HG03342 (cell line): Measurements from ENCODE around the gene DMAP1.

Source experiments
- ATAC-seq: cut with Tn5 transposase; IDR thresholded peaks from one replicate; pipeline ENCODE4 v1.9.1; 2021; ENCODE audit warnings: mild to moderate bottlenecking, moderate library complexity; ENCODE audit not compliant: unreplicated experiment

DMAP1 gene

GRCh38 chr1:44227211-44227610, 13.9 kb downstream of the DMAP1 start:
- ATAC-seq, result no peak

GRCh38 chr1:44228218-44228617, 14.9 kb downstream of the DMAP1 start:
- ATAC-seq, result no peak

DNA sequence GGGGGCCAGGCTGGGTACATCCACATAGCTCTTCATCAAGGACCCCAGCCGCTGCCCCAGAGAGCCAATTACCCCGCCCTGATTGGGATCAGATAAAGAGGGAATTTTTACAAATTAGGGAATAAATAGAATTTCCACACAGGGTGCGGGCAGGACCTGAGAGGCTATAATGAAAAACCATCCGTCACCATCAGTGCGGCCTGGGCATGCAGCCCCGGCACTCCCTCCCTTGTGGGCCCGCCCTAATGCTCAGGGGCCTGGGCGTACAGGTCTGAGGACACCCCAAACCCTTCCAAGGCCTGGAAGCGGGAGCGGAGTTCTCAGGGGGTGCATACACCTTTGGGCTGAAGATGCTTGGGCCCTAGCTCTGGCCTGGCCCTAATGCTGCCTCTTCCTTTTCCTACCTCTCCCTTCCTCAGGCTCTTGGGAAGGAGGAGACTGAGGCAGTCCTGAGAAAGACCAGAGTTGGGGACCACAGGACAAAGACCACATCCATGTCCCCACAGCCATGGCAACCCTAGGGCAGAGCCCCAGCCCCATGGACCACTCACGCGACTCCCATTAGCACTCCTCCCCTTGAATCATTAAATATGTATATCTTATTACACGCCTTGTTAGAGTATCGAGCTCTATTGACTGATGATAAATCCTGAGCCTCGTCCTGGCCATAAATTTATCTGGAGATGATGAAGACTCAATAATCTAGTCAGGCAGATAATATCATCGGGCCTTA, 16.3 kb downstream of the DMAP1 start:
- no peak for ATAC-seq

DNA sequence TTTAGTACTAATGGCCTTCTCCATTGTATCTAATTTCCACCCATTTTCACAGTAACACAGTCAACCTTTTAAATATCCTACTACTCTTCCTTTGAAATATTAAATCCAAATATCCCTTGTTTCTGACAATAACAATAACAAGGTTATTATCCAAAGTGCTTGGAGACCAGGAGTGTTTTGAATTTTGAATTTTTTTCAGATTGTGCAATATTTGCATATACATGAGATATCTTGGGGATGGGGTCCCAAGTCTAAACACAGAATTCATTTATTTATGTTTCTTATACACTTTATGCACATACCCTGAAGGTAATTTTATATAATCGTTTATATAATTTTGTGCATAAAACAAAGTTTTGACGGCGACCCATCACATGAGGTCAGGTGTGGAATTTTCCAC, 17.5 kb downstream of the DMAP1 start:
- ATAC-seq, result no peak

GRCh38 chr1:44233593-44233992, 20.3 kb downstream of the DMAP1 start:
- ATAC-seq, result no peak

DNA sequence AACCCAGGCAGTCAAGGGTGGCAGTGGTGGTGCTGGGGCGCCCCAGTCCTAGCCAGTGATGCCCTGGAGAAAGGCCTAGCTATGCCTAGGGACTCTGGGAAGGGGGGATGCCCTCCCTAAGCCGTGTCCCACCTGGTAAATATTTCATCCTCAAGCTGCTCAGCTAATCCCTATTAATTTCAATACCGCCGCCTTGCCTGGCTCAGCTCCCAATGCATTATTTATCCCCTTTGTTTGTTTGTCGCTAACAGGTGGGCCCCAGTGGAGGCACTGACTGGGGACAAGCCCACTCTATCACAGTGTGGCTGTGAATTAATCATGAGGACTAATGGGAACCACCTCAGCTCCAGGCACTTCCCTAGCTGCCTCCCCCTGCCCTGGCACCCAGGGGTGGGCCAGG, 22.5 kb downstream of the DMAP1 start:
- ATAC-seq, result no peak

GRCh38 chr1:44236490-44237272, 23.4 kb downstream of the DMAP1 start:
- ATAC-seq, result no peak

DNA sequence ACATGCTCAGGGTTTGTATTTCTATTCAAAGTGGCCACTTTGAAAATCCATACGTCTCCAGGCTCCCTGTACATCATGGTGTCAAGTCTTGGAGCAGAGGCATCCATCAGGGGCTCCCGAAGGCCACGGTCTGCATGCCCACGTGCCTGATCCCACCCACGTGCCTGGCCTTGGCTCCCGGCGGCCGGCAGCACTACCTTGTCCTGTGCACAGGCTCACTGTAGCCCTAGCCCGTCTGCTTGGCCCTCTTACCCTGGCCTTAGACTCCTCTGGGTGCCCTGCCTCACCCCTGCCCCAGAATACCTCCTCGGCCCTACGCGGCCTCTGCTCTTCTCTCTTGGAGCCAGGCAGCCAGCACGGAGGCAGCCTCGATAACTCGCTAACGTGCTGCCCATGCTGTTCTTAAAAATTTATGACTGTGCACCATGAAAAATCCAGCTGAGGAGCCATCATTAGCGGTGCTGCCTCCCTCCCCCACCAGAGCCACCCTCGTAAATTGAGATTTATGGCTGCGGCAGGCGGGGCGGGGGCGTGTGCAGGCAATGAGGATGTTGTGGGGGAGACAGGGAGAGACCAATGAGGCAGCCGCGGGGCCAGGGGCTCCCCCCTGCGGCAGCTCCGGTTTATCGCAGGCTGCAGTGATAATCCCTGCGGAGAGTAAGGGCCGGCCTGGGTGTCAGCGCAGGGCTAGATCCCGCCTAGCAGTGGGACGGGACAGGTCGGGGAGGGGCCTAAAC, 24.6 kb downstream of the DMAP1 start:
- peak; percentile 57 for ATAC-seq

GRCh38 chr1:44238660-44239059, 25.4 kb downstream of the DMAP1 start:
- no peak for ATAC-seq

DNA sequence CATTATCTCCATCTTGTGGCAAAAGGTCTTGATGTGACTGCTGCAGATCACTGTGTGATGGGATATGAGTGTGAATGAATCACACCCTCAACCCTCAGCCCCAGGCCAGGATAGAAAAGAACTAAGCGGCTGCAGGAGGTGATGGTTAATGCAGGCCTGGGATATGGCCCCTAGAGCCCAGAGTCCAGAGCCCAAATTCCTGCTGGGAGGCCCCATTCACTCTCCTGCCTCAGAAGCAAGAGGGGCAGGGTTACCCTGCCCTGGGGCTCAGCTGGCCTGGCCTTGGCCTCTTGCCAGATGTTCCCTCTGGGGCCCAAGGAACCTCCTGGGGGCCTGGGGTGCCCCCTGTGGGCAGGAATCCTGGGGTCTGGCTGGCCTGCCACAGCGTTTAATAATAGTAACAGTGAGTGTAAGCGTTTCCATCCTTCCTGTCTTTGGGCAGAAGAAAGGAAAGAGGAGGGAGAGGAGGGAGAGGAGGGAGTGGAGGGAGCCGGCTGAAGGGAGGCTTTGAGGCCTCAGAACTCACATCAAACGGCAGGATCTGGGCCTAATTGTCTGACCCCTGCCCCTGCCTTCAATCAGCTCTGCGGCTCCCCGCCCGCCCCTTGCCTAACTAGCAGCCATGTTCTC, 26.2 kb downstream of the DMAP1 start:
- no peak for ATAC-seq

DNA sequence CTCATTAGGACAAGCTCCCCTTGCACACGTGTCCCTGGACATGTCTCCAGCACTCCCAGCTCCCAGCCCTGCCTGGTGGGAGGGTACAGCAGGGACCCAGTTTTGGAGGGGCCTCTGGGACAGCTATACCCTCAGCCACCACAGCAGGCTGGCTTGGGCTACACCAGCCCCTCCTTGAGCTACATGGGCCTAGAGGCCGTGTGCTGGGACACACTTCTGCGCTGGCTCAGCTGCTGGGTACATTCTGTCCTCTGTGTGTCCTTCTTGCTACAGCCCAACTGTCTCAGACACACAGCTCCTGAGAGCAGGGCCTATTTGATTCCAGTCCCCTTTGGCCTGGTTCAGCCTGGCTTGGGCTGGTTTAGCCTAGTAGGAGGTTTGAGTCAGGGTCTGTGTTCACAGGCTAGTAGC, 26.7 kb downstream of the DMAP1 start:
- no peak for ATAC-seq

DNA sequence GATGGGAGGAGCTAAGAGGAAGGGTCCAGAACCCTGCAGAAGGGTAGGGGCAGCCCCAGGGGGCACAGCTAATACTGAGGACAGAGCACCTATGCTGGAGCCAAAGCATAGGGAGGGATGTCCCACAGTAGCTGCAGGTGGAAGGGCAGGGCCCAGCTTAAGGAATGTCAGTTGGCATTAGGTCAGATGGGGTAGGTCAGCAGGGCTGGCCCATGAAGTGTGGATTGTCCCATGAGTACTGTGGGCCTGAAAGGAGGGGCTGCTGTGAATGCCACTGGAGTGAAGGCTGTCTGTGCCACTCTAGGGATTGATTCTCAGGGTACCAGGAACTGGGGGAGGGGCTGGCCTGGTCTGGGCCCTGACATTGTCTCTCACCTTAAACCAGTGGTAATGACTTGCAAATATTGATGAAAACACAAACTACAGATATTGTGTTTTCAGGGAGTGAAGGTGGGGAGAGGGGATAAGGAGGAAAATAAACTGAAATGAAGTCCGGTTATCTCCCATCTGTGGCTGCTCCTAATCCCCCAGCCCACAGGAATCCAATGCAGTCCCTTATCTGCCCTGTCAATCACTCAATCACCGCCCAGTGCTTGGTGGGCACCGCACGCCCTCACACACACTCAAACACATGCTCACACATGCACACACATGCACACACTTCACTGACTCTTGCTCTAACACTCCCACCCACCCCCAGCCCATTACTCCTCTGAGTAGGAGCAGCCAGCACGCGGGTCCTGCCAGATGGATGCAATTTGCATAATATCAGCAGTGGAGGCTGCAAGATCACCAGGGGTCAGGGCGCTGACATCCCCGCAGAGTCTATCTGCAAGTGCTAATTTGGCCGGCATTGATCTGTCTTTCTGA, 27.8 kb downstream of the DMAP1 start:
- ATAC-seq, result no peak

DNA sequence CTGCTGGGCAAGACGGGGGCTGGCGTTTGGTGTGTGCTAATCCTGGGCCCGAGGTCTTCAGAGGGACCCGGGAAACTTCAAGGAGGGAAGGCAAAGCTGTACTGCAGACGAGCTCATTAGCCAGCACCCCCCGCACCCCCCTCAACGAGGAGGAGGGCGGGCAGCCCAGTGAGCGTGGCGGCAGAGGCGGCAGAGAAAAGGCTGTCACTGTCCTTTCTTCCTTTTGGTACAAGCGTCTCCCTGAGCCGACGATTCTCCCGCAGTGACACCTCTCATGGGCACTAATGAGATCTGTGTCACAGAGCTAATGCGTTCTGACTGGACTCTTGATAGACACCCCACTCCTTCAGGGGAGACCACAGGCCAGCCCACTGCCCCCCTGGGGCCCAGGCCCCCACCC, 29.5 kb downstream of the DMAP1 start:
- ATAC-seq, result no peak

GRCh38 chr1:44243782-44244495, 30.7 kb downstream of the DMAP1 start:
- ATAC-seq, result no peak

DNA sequence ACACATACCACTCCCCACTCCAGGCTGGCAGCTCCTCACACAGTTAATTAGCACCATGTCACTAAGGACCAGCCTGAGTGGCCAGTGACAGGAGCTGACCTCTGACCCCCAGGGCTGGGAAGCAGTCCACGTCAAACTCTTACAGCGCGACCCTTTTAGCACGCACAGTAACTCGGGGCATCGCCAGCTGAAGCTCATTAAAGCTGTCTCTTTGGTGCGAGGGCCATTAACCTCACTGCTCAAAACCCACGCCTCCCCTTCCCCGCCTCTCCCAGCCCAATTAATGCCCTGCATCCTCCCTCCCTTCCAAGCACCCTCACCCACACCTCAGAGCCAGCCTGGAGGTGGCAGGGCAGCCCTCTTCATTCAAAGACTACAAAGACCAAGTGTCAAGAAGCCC, 31.7 kb downstream of the DMAP1 start:
- ATAC-seq, result no peak

- no peak for ATAC-seq
Observed at GRCh38 chr1:44246806-44247205, 33.5 kb downstream of the DMAP1 start.

GRCh38 chr1:44249543-44249942, 36.3 kb downstream of the DMAP1 start:
- no peak for ATAC-seq

GRCh38 chr1:44250068-44250781, 37.0 kb downstream of the DMAP1 start:
- ATAC-seq, result no peak

DNA sequence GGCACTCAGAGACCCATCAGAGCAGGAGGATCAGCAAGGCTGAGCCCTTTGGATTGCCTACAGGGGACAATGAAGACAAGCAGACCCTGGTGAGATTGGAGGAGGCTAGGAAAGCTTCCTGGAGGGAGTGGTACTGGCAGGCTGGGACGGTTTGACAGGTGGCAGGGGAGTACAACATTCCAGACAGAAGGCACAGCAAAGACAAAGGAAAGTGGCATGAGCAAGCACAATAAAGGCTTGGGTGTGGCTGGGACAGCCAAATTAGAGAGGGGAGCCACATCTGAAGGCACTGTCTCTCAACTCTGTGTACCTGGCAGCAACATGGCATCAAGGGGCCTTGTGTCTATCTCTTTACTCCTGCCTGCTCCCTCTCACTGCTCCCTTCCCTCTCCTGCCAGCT, 38.2 kb downstream of the DMAP1 start:
- no peak for ATAC-seq
